B cell (primary cell): Measurements from ENCODE around the gene MAZ.

Source experiments
- EZH2 ChIP-seq: IDR thresholded peaks from 2 replicates; pipeline ENCODE4 v1.6.1; 2012; ENCODE audit warnings: borderline replicate concordance, low read depth, mild to moderate bottlenecking, moderate library complexity, low read length; ENCODE audit not compliant: insufficient read depth, poor library complexity, severe bottlenecking
- TF ChIP-seq, protein P1 (sequence below): fragments of 200-600 bp; IDR thresholded peaks from one replicate; pipeline ENCODE4 v1.8.0; 2022; ENCODE audit warnings: antibody characterized with exemption, mild to moderate bottlenecking

DNA sequence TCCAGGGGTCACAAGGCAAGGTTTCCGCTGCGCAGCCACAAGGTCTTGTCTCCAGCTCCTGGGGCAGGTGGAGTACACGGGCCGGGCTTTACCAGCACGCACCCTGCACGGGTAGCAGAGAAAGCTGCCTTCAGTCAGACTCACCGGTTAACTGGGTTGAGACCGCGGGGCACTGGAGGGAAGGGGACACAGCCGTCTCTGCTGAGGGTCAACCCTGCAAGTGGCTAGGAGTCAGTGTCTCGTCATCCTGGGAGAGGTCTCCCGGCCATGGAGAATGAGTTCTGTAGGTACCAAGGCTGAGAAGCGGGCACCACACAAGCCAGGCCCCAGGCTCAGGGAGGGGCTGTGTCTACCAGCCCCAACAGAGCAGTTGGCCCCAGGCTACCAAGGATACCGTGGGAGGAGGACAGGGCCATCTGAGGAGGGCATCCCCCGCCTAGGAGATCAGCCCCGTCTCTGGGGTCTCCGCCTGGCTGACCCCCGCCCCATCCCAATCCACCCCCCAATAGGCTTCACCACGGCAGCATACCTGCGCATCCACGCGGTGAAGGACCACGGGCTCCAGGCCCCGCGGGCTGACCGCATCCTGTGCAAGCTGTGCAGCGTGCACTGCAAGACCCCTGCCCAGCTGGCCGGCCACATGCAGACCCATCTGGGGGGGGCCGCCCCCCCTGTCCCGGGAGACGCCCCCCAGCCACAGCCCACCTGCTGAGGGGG, 2.9 kb downstream of the MAZ start:
- TF ChIP-seq, protein P1, sequence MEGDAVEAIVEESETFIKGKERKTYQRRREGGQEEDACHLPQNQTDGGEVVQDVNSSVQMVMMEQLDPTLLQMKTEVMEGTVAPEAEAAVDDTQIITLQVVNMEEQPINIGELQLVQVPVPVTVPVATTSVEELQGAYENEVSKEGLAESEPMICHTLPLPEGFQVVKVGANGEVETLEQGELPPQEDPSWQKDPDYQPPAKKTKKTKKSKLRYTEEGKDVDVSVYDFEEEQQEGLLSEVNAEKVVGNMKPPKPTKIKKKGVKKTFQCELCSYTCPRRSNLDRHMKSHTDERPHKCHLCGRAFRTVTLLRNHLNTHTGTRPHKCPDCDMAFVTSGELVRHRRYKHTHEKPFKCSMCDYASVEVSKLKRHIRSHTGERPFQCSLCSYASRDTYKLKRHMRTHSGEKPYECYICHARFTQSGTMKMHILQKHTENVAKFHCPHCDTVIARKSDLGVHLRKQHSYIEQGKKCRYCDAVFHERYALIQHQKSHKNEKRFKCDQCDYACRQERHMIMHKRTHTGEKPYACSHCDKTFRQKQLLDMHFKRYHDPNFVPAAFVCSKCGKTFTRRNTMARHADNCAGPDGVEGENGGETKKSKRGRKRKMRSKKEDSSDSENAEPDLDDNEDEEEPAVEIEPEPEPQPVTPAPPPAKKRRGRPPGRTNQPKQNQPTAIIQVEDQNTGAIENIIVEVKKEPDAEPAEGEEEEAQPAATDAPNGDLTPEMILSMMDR, result no peak
- TF ChIP-seq EZH2, result no peak
